ACC112 (cell line): ENCODE data around the gene EGLN2.
"Not testable (repeated sequence)": the region's sequence is repeated elsewhere in the genome, so short reads cannot be mapped to it uniquely, and the experiment has no call there.

Experiments used
- H2AFZ ChIP-seq: fragments of 200-600 bp; sonication (generic); one replicate; pipeline ENCODE4 v1.6.0; 2017; ENCODE audit warnings: antibody characterized with exemption, low read length; ENCODE audit not compliant: unreplicated experiment
- H3K27ac ChIP-seq: fragments of 200-600 bp; sonication (generic); 2 replicates; pipeline ENCODE4 v1.5.1; 2014; ENCODE audit warnings: low read depth, mild to moderate bottlenecking, antibody characterized with exemption, low read length, moderate library complexity
- H3K27me3 ChIP-seq: fragments of 200-600 bp; sonication (generic); 2 replicates; pipeline ENCODE4 v1.6.1; 2014; ENCODE audit warnings: mild to moderate bottlenecking, antibody characterized with exemption, low read length, moderate library complexity, mixed read lengths; ENCODE audit not compliant: insufficient read depth
- H3K36me3 ChIP-seq: fragments of 200-600 bp; sonication (generic); 2 replicates; pipeline ENCODE4 v1.6.1; 2016; ENCODE audit warnings: mild to moderate bottlenecking, antibody characterized with exemption, low read length, moderate library complexity, mixed read lengths; ENCODE audit not compliant: insufficient read depth
- H3K4me1 ChIP-seq: fragments of 200-600 bp; sonication (generic); one replicate; pipeline ENCODE4 v1.6.1; 2016; ENCODE audit warnings: low read length, mixed read lengths; ENCODE audit not compliant: insufficient read depth, unreplicated experiment, control insufficient read depth
- H3K4me3 ChIP-seq: fragments of 200-600 bp; sonication (generic); 2 replicates; pipeline ENCODE4 v1.5.1; 2014; ENCODE audit warnings: mild to moderate bottlenecking, low read depth, low read length
- H3K79me2 ChIP-seq: fragments of 200-600 bp; sonication (generic); one replicate; pipeline ENCODE4 v1.6.0; 2016; ENCODE audit warnings: low read length; ENCODE audit not compliant: control insufficient read depth, unreplicated experiment, insufficient read depth

The EGLN2 gene

GRCh38 chr19:40822704-40823553 lies 23.9 kb downstream of the EGLN2 start:
- H3K4me1 ChIP-seq, H3K36me3 ChIP-seq, H3K27me3 ChIP-seq, H3K4me3 ChIP-seq, H3K27ac ChIP-seq, H2AFZ ChIP-seq, H3K79me2 ChIP-seq: not testable (repeated sequence)

- H3K79me2 ChIP-seq, H3K36me3 ChIP-seq, H3K27ac ChIP-seq, H2AFZ ChIP-seq, H3K4me3 ChIP-seq, H3K4me1 ChIP-seq, H3K27me3 ChIP-seq: not testable (repeated sequence)
Observed at GRCh38 chr19:40824916-40825315, 25.9 kb downstream of the EGLN2 start.

GRCh38 chr19:40825460-40826095 lies 26.6 kb downstream of the EGLN2 start:
- H3K27ac ChIP-seq, H3K36me3 ChIP-seq, H2AFZ ChIP-seq, H3K79me2 ChIP-seq, H3K27me3 ChIP-seq, H3K4me3 ChIP-seq, H3K4me1 ChIP-seq: not testable (repeated sequence)

- not testable (repeated sequence) for H2AFZ ChIP-seq, H3K36me3 ChIP-seq, H3K4me1 ChIP-seq, H3K79me2 ChIP-seq, H3K4me3 ChIP-seq, H3K27me3 ChIP-seq, H3K27ac ChIP-seq
Observed at GRCh38 chr19:40826312-40826698, 27.3 kb downstream of the EGLN2 start.

GRCh38 chr19:40826699-40827385 lies 27.9 kb downstream of the EGLN2 start:
- not testable (repeated sequence) for H3K27ac ChIP-seq, H3K79me2 ChIP-seq, H3K36me3 ChIP-seq, H3K27me3 ChIP-seq, H3K4me1 ChIP-seq, H3K4me3 ChIP-seq, H2AFZ ChIP-seq

- no peaks in the 10 kb centered on the region for H3K79me2 ChIP-seq
- no peak overlapping the region for H3K27ac ChIP-seq
- no peak overlapping the region for H2AFZ ChIP-seq
- H3K27me3 ChIP-seq = no peaks in the 10 kb centered on the region
- no peaks in the 10 kb centered on the region for H3K36me3 ChIP-seq
- no peak overlapping the region for H3K4me3 ChIP-seq
- peaks cover 7% of the 10 kb centered on the region for H3K4me1 ChIP-seq
Observed at GRCh38 chr19:40827386-40828247, 28.6 kb downstream of the EGLN2 start.

- H3K27me3 ChIP-seq = no peaks in the 10 kb centered on the region
- H3K27ac ChIP-seq = no peak overlapping the region
- no peak overlapping the region for H3K4me3 ChIP-seq
- H3K36me3 ChIP-seq = no peaks in the 10 kb centered on the region
- no peaks in the 10 kb centered on the region for H3K79me2 ChIP-seq
- no peak overlapping the region for H2AFZ ChIP-seq
- peaks cover 7% of the 10 kb centered on the region for H3K4me1 ChIP-seq
Observed at GRCh38 chr19:40829205-40829604, 30.2 kb downstream of the EGLN2 start.

GRCh38 chr19:40830741-40831140 lies 31.8 kb downstream of the EGLN2 start:
- H3K4me3 ChIP-seq, H3K36me3 ChIP-seq, H3K4me1 ChIP-seq, H3K27ac ChIP-seq, H2AFZ ChIP-seq, H3K79me2 ChIP-seq, H3K27me3 ChIP-seq: not testable (repeated sequence)

GRCh38 chr19:40831502-40832430 lies 32.8 kb downstream of the EGLN2 start:
- peak overlapping the region; percentile 48; the same call in 1 of the 2 replicates for H3K27ac ChIP-seq
- H3K4me3 ChIP-seq = no peak overlapping the region
- H3K36me3 ChIP-seq = no peaks in the 10 kb centered on the region
- H3K4me1 ChIP-seq = peaks cover 7% of the 10 kb centered on the region
- no peak overlapping the region for H2AFZ ChIP-seq
- no peaks in the 10 kb centered on the region for H3K27me3 ChIP-seq
- no peaks in the 10 kb centered on the region for H3K79me2 ChIP-seq

GRCh38 chr19:40832431-40832790 lies 33.4 kb downstream of the EGLN2 start:
- not testable (repeated sequence) for H2AFZ ChIP-seq, H3K36me3 ChIP-seq, H3K27me3 ChIP-seq, H3K79me2 ChIP-seq, H3K4me3 ChIP-seq, H3K4me1 ChIP-seq
- H3K27ac ChIP-seq = peak overlapping the region; percentile 16; the same call in 1 of the 2 replicates
